NOMO-1 treated with DMSO at 0.1 percent for 48 hours (cell line): ENCODE measurements around the gene C22orf23.
"Not testable (repeated sequence)": the region's sequence is repeated elsewhere in the genome, so short reads cannot be mapped to it uniquely, and the experiment has no call there.

Experiments used
- DNase-seq: peaks from one replicate; lab custom pipeline; 2025; ENCODE audit not compliant: unreplicated experiment; lab: John Stamatoyannopoulos, UW

Gene C22orf23

DNA sequence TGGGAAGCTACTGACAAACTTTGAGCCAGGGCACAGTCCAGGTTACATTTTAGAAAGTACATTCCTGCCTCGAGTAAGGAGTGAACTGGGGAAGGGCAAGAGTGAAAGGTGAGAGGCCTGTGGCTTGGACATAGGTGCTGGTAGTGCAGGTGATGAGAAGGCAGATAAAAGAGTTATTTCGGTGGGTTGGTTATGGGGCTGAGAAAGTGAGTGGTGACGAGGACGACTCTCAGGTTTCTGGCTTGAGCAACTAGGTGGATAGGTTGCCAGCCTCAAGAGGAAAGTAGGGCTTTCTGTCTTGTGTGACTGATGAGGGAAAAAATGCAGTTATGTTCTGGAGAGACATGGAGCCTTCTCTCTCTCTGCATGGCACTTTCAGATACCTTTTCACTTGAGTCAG is 3.8 kb upstream of the C22orf23 start:
- DNase-seq = no peak

DNA sequence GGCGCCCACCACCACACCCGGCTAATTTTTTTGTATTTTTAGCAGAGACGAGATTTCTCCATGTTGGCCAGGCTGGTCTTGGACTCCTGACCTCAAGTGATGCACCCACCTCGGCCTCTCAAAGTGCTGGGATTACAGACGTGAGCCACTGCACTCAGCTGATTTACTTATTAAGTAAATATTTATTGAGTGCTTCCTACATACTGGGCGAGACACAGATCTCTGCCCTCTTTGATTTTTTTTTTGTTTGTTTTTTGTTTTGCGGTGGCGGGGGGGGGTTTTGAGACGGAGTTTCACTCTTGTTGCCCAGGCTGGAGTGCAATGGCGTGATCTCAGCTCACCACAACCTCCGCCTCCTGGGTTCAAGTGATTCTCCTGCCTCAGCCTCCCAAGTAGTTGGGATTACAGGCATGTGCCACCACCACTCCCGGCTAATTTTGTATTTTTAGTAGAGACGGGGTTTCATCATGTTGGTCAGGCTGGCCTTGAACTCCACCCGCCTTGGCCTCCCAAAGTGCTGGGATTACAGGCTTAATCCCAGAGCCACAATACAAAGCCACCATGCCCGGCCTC is 2.5 kb upstream of the C22orf23 start:
- DNase-seq = not testable (repeated sequence)

DNA sequence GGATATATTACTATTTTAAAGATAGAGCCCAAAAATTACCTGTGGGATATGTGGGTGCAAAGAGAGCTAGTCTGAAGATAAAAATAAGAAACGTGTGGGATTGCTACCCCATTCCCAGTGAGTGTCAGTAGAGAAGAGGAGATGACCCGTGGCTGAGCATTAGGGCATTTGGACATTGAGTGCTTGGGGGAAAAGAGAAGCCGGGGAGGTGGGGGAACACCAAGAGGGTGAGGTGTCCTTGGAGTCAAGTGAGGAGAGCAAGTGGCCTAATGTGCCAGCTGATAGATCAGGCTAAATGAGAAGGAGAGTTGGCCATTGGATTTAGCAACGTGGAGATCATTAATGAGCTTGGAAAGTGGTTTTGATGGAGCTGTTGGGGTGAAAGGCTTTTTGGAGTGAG is 1.3 kb upstream of the C22orf23 start:
- no peak for DNase-seq

GRCh38 chr22:37953062-37953436 is 352 bp downstream of the C22orf23 start:
- DNase-seq = no peak

DNA sequence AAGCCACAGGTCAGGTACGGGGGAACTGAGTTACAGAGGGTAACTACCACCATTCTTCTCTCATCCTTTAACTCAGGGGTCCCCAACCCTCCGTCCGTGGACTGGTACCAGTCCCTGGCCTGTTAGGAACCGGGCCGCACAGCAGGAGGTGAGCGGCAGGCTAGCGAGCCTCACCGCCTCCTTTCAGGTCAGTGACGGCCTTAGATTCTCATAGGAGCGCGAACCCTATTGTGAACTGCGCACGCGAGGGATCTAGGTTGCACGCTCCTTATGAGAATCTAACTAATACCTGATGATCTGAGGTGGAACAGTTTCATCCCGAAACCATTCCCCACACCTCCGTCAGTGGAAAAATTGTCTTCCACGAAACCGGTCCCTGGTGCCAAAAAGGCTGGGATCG is 772 bp downstream of the C22orf23 start:
- DNase-seq = not testable (repeated sequence)

DNA sequence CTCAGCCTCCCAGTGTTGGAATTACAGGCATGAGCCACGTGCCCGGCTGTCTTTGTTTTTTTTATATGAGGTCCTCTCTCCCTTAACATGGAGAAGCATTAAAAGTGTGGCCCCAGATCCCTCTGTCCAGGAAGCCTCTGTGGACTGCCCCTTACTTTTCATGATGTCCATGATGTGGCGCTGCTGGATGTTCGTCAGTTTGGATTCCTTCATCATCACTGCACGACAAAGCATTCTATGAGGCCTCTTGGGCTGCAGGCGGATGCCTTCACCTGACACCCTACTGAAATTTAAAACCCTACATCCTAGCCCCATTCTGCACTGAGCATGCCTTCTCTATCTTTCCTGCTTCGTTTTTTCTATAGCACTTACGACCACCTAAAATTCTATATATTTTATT is 2.1 kb downstream of the C22orf23 start:
- no peak for DNase-seq

GRCh38 chr22:37947142-37947795 is 6.1 kb downstream of the C22orf23 start:
- not testable (repeated sequence) for DNase-seq

DNA sequence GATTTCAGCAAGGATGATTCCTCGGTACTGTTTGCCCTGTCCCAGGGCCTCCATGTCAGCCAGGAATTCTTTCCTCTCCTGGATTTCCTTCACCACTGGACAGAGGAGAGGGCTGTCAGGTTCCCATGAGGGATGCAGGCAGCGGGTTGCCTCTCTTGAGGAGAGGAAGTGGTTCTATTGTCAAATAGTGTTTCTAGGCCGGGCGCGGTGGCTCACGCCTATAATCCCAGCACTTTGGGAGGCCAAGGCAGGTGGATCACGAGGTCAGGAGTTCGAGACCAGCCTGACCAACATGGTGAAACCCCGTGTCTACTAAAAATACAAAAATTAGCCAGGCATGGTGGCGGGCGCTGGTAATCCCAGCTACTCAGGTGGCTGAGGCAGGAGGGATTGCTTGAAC is 9.0 kb downstream of the C22orf23 start:
- not testable (repeated sequence) for DNase-seq

GRCh38 chr22:37943825-37944198 is 9.6 kb downstream of the C22orf23 start:
- DNase-seq = no peak

DNA sequence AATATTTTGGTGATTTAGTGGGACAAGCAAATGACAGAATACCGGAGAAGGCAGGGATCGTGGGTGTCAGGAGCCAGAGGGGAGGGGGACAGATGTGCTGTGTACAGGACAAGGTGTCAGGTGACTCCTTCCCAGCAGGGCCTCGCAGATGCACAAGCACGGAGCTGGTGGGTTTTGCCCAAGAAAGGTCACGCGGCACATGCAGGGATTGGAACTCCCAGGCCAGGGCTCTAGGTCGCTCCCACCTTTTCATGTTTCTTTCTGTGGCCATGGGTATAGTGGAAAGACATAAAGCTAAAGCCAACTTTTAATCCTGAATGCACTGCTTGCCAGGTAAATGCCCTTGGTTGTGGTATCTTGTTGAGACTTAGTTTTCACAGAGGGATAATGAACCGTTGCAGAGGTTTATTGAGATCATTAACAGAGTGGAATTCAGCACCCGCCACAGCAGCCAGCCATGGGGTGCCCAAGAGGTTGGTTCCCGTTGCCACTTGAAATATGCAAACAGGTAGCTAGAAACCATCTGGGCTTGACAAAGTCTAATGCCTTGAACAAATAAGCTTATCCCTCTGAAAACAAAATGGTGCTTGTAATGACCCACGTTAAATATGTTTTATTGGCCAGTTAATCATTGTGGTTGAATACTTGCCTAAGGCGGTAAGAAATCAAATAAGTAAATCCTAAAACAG is 10.1 kb downstream of the C22orf23 start:
- DNase-seq = no peak

DNA sequence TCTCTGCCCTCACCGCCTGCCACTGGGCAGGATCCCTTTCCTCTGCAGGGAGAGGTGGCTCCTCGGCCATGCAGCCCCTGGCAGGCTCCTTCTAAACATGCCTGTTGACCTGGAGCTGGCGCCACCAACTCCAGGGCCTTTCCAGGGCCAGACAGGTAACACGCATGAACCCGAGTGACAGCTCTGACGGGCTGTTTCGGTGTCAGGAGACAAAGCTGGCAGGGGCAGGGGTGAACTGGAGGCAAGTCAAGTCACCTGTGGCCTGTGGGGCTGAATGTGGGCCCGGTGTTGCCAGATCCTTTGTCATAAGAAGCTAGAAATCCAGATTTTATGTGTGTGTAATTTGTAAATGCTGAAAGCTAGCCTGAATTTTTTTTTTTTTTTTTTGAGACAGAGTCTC is 11.3 kb downstream of the C22orf23 start:
- no peak for DNase-seq

DNA sequence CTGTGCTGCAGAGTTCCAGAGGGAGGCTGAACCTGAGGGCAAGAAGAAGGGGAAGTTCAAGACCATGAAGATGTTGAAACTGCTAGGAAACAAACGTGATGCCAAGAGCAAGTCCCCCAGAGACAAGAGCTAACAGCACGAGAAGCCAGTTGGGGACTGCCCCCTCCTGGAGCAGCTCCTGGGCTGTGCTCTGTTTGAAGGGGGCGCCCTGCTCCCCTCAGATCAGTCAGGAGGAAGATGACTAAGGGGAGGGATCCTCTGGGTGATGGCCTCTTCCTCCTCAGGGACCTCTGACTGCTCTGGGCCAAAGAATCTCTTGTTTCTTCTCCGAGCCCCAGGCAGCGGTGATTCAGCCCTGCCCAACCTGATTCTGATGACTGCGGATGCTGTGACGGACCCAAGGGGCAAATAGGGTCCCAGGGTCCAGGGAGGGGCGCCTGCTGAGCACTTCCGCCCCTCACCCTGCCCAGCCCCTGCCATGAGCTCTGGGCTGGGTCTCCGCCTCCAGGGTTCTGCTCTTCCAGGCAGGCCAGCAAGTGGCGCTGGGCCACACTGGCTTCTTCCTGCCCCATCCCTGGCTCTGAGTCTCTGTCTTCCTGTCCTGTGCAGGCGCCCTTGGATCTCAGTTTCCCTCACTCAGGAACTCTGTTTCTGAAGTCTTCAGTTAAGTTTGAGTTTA is 12.6 kb downstream of the C22orf23 start:
- peak; percentile 55 for DNase-seq

DNA sequence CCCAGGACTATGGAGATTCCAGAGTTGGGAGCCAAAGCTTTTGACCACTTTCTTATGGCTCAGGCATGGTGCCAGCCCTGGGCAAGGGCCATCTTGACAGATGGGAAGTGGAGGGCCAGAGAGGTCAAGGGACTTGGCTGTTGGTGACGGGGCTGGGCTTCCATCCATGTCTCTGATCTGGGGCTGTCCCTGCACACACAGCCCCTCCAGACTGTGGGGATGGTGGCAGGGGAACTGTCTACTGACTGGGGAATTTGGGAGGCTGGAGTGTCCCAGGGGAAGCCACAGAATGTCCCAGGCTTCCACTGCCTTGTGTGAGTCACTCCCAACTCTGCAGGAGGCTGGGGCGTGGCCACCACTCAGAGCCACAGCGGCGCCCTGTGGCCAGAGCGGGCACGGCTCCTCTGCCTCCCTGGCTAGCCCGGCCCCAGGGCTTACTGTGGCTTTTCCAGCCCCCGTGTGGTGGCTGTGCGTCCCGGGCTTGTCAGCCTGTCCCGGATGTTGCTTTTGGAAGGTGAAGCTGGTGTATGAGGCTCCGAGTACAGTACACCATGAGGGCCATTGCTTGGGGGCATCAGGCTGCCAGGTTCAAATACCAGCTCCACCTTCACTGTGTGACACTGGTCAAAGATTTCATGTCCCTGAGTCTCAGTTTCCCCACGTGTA is 19.6 kb downstream of the C22orf23 start:
- DNase-seq = peak; percentile 80

GRCh38 chr22:37932821-37933578 is 20.4 kb downstream of the C22orf23 start:
- no peak for DNase-seq

DNA sequence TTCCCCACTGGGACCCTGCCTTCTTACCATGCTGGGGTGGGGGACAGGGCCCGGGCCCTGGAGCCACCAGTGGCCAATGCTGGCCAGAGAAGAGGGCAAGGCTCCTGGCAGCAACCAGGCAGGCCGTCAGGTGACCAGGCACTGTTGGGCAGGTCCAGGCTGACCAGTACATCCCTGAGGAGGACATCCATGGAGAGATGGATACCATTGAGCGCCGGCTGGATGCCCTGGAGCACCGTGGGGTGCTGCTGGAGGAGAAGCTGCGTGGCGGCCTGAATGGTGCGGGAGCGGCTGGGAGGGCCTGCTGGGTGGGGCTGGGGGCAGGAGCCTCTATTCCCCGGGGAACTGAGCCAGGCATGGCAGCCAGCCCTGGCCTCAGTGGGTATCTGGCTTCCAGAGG is 21.0 kb downstream of the C22orf23 start:
- no peak for DNase-seq

DNA sequence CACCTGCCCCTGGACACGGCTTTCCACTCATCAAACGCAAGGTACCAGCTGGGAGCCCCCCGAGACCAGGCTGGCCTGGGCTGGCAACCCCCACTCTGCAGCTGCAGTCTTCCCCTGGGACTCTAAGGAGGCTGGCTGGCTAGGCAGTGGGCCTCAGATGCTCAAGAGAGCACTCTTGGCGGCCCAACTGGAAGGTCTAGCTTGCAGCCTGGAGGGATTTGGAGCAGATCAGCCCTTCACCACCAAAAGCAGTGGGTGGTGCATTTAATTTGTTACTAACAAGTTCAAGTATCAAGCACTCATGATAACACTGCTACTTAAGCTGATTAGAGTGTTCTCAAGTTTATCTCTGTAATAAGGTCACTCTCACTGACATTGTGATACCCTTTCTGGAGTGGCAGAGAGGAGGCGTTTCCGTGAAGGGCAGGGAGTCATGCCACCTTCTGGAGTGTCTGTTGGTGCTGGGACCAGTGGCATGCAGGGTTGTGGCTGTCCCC is 21.5 kb downstream of the C22orf23 start:
- no peak for DNase-seq

DNA sequence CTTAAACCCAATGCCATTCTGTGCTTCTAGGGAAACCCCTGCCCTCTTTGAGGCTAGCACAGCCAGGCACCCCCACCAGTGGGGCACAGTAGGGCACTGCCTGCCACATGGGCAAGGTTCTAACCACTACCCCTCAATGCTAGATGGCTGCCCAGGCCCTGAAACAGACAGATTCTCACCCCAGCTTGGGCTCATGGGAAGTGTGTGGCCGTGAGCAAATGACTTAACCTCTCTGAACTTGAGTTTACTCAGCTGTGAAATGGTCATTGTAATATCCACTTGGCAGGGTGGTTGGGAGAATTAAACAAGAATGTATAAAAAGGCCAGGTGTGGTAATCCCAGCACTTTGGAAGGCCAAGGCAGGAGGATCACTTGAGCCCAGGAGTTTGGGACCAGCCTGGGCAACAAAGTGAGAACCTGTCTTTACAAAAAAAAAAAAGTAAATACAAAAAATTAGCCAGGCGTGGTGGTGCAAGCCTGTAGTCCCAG is 22.4 kb downstream of the C22orf23 start:
- no peak for DNase-seq

- no peak for DNase-seq
Measured at GRCh38 chr22:37930270-37930951, 23.0 kb downstream of the C22orf23 start.

DNA sequence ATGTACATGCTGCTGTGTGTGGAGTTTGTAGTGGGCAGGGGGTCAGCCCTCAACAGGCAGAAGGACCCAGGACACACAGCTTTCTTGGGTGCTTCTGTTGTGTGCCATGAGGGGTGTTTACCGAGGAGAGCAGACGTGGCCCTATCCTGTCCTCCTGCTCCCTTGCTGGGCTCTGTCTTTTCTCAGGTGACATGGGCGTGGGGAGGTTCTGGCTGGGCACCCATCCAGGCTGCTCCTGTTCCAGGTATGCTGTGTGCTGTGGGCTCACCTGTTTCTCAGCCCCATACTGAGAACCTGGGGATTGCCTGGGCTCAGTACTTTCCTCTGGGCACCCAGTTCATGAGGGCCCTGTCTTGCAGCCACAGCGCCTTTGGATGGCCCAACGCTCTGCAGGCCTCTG is 24.0 kb downstream of the C22orf23 start:
- DNase-seq = no peak

DNA sequence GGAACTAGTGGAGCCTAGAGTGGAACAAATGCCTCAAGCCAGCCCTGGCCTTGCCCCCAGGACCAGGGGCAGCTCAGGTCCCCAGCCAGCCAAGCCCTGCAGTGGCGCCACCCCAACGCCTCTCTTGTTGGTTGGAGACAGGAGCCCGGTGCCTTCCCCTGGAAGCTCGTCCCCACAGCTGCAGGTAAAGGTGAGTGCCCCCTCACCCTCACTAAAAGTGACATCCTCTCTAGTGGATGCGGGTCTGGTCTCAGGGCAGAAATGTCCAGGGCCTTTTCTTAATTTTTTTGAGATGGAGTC is 25.8 kb downstream of the C22orf23 start:
- no peak for DNase-seq
